T-cell (primary cell): Measurements from ENCODE around the gene CLIP2. TPM values are rescaled to one million over a fixed set of nuclear protein-coding genes. Genes with fewer than 3 reads are reported as not detected.
"Not testable (repeated sequence)": the region's sequence is repeated elsewhere in the genome, so short reads cannot be mapped to it uniquely, and the experiment has no call there.

Experiments used
- ATAC-seq, 4 experiments: fragments of 200-7000 bp in 3 of 4; fragments of 150-1000 bp in 1 of 4; cut with Tn5 transposase; replicated peaks in 1 of 4; 1 replicate in 3 of 4; 2 replicates in 1 of 4; pipeline ENCODE4 v1.10.0; 2021; ENCODE audit warnings: moderate library complexity in 3 of 4, mild to moderate bottlenecking in 2 of 4, moderate number of reproducible peaks in 1 of 4
- CTCF ChIA-PET, 2 donors: fragments of 300-600 bp; sonication (Branson Sonifier 250); formaldehyde crosslinking; loops; one replicate each; lab custom pipeline; 2022; ENCODE audit warnings: antibody characterized with exemption in 2 of 2; lab: Charles Lee
- POLR2A ChIA-PET, 2 donors: fragments of 300-600 bp; sonication (Branson Sonifier 250); formaldehyde crosslinking; loops; one replicate each; lab custom pipeline; 2022; ENCODE audit warnings: antibody characterized with exemption in 2 of 2; lab: Charles Lee
- DNase-seq, 35 experiments: peaks; one replicate each; pipeline versions ENCODE4 v3.0.0 to v3.0.0-alpha.2; 2013 to 2023
- H3K27ac ChIP-seq: one replicate; pipeline ENCODE4 v1.5.1; 2013; ENCODE audit warnings: low read length
- H3K27me3 ChIP-seq, 2 experiments: replicated peaks in 1 of 2; 1 replicate in 1 of 2; 2 replicates in 1 of 2; pipeline versions ENCODE4 v1.6.1 to v1.7.0; 2013; ENCODE audit warnings: low read length in 1 of 2, mixed read lengths in 1 of 2; ENCODE audit not compliant: control insufficient read depth in 2 of 2, insufficient read depth in 2 of 2; ENCODE audit errors: extremely low read depth in 1 of 2
- H3K36me3 ChIP-seq, 2 donors: 1 replicate in 1 of 2; 2 replicates in 1 of 2; pipeline versions ENCODE4 v1.6.1 to v1.7.0; 2013; ENCODE audit warnings: low read length in 1 of 2; ENCODE audit not compliant: control insufficient read depth in 2 of 2, insufficient read depth in 1 of 2; ENCODE audit errors: extremely low read depth in 1 of 2
- H3K4me1 ChIP-seq, 2 experiments: 1 replicate in 1 of 2; 2 replicates in 1 of 2; pipeline versions ENCODE4 v1.6.1 to v1.7.0; 2013; ENCODE audit warnings: low read length in 2 of 2, mixed read lengths in 1 of 2; ENCODE audit not compliant: insufficient read depth in 2 of 2, control insufficient read depth in 1 of 2; ENCODE audit errors: extremely low read depth in 1 of 2
- H3K4me3 ChIP-seq, 2 donors: 1 replicate in 1 of 2; 2 replicates in 1 of 2; pipeline versions ENCODE4 v1.5.1 to v1.7.0; 2013; ENCODE audit warnings: mild to moderate bottlenecking in 2 of 2, low read length in 1 of 2, moderate library complexity in 1 of 2; ENCODE audit not compliant: control insufficient read depth in 1 of 2; ENCODE audit errors: extremely low read depth in 1 of 2
- H3K9me3 ChIP-seq: 2 replicates; pipeline ENCODE4 v1.7.0; 2013
- H3K27ac Mint-ChIP-seq, 2 donors: one replicate each; pipeline ENCODE4 v1.8.0; 2020 to 2021; ENCODE audit warnings: mild to moderate bottlenecking in 2 of 2, mixed read lengths in 2 of 2
- H3K27me3 Mint-ChIP-seq, 2 donors: one replicate each; pipeline ENCODE4 v1.8.0; 2021 to 2022; ENCODE audit warnings: mixed read lengths in 2 of 2
- H3K36me3 Mint-ChIP-seq: one replicate; pipeline ENCODE4 v1.8.0; 2021; ENCODE audit warnings: mixed read lengths
- H3K4me1 Mint-ChIP-seq, 3 donors: one replicate each; pipeline ENCODE4 v1.8.0; 2020 to 2022; ENCODE audit warnings: mixed read lengths in 3 of 3, mild to moderate bottlenecking in 1 of 3
- H3K4me3 Mint-ChIP-seq, 3 donors: one replicate each; pipeline ENCODE4 v1.8.0; 2020 to 2022; ENCODE audit warnings: mild to moderate bottlenecking in 3 of 3, mixed read lengths in 3 of 3, moderate library complexity in 3 of 3
- H3K9me3 Mint-ChIP-seq, 3 donors: one replicate each; pipeline ENCODE4 v1.8.0; 2020 to 2022; ENCODE audit warnings: mixed read lengths in 3 of 3
- WGBS: methylation state at CpG from one replicate; pipeline ENCODE4 v1.1.5; 2013; ENCODE audit warnings: missing lambda C conversion rate; ENCODE audit not compliant: insufficient coverage; 5-methylcytosine and 5-hydroxymethylcytosine counted together
- total RNA-seq, 35 experiments: library from RNA in 6 of 35; stranded (reverse) in 6 of 35; fragments of 120-200 nt in 1 of 35; gene quantifications; one replicate each; pipeline versions ENCODE4 v1.2.1 to v1.2.4 and lab custom pipeline; 2013 to 2026

CLIP2 gene
- total RNA-seq, 5 donors from 2014 or later (not counting 1 experiment from before 2014, with no cell fraction given): 3.1 to 8.5 (median 6.3) TPM

DNA sequence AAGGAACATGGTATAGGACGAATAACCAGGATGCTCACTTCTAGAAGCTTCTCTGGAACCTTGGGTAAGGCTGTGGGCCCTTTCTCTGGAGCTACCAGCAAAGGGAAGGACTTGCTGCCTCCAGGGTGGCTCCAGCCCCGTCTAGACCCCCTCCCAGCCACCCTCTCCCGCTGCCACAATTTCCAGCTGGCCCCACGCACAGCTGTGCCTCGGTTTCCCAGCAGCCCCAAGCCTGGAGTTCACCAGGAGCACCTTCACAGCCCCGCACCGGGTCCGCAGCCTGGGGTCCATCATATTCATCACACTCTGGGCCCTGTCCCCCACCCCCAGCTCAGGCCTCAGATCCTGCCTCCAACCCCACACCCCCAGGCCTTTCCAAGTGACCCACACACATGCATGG, 128.9 kb downstream of the CLIP2 start:
- H3K36me3 Mint-ChIP-seq: no peaks in the 10 kb centered on the region
- WGBS: 87% methylated on average over 8 of the region's 8 CpGs
- ChIA-PET POLR2A (no interaction called here), CTCF (interaction anchor here (1.0 to 2.4 kb wide), 3 partner anchors 17 to 148 kb away, joined by 3 to 9 read pairs (median 5); no protein-coding TSS in a partner anchor)
- H3K4me3 Mint-ChIP-seq: no peak overlapping the region
- no peaks in the 10 kb centered on the region for H3K9me3 Mint-ChIP-seq
- no peaks in the 10 kb centered on the region for H3K36me3 ChIP-seq
- peaks cover 0 to 2% of the 10 kb centered on the region in 2 experiments for H3K27me3 ChIP-seq
- H3K27ac ChIP-seq: no peak overlapping the region
- H3K4me3 ChIP-seq: no peak overlapping the region
- no peaks in the 10 kb centered on the region for H3K27me3 Mint-ChIP-seq
- DNase-seq (no peak), ATAC-seq (no peak)
- no peak overlapping the region for H3K27ac Mint-ChIP-seq
- peaks cover 0 to 2% (median 0%) of the 10 kb centered on the region in 3 donors for H3K4me1 Mint-ChIP-seq
- H3K9me3 ChIP-seq: no peaks in the 10 kb centered on the region
- no peaks in the 10 kb centered on the region for H3K4me1 ChIP-seq

DNA sequence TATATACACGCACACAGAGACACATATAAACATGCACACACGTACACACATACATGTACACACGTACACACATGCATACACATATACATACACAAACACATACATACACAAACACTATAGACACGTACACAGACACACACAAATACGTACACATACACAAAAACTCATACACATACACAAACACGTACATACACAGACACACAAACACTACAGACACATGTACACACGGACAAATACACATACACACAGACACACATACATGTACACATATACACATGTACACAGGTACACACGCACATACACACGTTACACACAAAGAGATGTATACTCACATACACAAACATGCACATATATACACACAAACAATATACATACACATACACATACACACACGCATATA, 129.3 kb downstream of the CLIP2 start:
- ChIA-PET CTCF (interaction anchor here (1.0 to 1.3 kb wide), 2 partner anchors 17 to 147 kb away, joined by 3 to 5 read pairs; no protein-coding TSS in a partner anchor), POLR2A (no interaction called here)
- Mint-ChIP-seq H3K27me3 (no peaks in the 10 kb centered on the region), H3K27ac (no peak overlapping the region), H3K9me3 (no peaks in the 10 kb centered on the region), H3K4me1 (peaks cover 0 to 2% (median 0%) of the 10 kb centered on the region in 3 donors), H3K36me3 (no peaks in the 10 kb centered on the region), H3K4me3 (no peak overlapping the region)
- H3K27me3 ChIP-seq: peaks cover 0 to 5% of the 10 kb centered on the region in 2 experiments
- ATAC-seq: no peak
- H3K36me3 ChIP-seq: no peaks in the 10 kb centered on the region
- DNase-seq: no peak
- H3K4me3 ChIP-seq: no peak overlapping the region
- no peaks in the 10 kb centered on the region for H3K4me1 ChIP-seq
- no peaks in the 10 kb centered on the region for H3K9me3 ChIP-seq
- 85% methylated on average over 10 of the region's 10 CpGs for WGBS
- H3K27ac ChIP-seq: no peak overlapping the region

DNA sequence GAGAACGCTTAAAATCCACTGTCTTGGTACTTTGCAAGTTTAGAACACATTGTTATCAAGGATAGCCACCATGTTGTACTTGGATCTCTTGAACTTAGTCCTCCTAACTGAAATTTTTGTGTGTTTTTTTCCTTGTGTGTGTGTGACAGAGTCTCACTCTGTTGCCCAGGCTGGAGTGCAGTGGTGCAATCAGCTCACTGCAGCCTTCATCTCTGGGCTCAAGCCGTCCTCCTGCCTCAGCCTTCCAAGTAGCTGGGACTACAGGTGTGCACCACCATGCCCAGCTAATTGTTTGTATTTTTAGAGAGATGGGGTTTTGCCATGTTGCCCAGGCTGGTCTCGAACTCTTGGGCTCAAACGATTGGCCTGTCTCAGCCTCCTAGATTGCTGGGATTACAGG, 130.0 kb downstream of the CLIP2 start:
- H3K27ac Mint-ChIP-seq, H3K9me3 ChIP-seq, H3K27me3 Mint-ChIP-seq, H3K4me1 Mint-ChIP-seq, H3K36me3 Mint-ChIP-seq, H3K9me3 Mint-ChIP-seq, H3K36me3 ChIP-seq, H3K4me3 Mint-ChIP-seq, POLR2A ChIA-PET, H3K4me3 ChIP-seq, H3K4me1 ChIP-seq, ATAC-seq, H3K27me3 ChIP-seq, H3K27ac ChIP-seq, DNase-seq: not testable (repeated sequence)
- CTCF ChIA-PET: interaction anchor here in 1 of 2 donors (2.5 kb wide), 1 partner anchor 147 kb away, joined by 7 read pairs; no protein-coding TSS in a partner anchor
- 86% methylated on average over 2 of the region's 4 CpGs for WGBS

DNA sequence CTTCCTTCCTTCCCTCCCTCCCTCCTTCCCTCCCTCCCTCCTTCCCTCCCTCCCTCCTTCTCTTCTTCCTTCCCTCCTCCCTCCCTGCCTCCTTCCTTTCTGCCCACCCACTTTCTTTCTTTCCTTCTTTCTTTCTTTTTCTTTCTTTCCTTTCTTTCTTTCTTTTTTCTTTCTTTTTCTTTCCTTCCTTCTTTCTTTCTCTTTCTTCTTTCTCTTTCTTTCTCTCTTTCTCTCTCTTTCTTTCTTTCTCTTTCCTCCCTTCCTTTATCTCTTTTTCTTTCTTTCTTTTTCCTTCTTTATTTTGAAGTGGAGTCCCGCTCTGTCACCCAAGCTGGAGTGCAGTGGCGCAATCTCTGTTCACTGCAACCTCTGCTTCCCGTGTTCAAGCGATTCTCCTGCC, 130.8 kb downstream of the CLIP2 start:
- POLR2A ChIA-PET: no interaction called here
- no peaks in the 10 kb centered on the region for H3K27me3 Mint-ChIP-seq
- Histone ChIP-seq H3K4me1 (no peaks in the 10 kb centered on the region), H3K36me3 (no peaks in the 10 kb centered on the region), H3K9me3 (no peaks in the 10 kb centered on the region), H3K27me3 (peaks cover 0 to 3% of the 10 kb centered on the region in 2 experiments), H3K27ac (no peak overlapping the region), H3K4me3 (no peak overlapping the region)
- CTCF ChIA-PET: interaction anchor here (0.6 to 2.5 kb wide), 5 partner anchors 14 to 258 kb away, joined by 3 to 9 read pairs (median 4); no protein-coding TSS in a partner anchor
- no peak for DNase-seq
- no peak overlapping the region for H3K27ac Mint-ChIP-seq
- no peaks in the 10 kb centered on the region for H3K36me3 Mint-ChIP-seq
- H3K4me1 Mint-ChIP-seq: peaks cover 0 to 2% (median 0%) of the 10 kb centered on the region in 3 donors
- WGBS: no CpG with 5 or more reads among the region's 4 CpGs
- no peaks in the 10 kb centered on the region for H3K9me3 Mint-ChIP-seq
- no peak overlapping the region for H3K4me3 Mint-ChIP-seq
- no peak for ATAC-seq

DNA sequence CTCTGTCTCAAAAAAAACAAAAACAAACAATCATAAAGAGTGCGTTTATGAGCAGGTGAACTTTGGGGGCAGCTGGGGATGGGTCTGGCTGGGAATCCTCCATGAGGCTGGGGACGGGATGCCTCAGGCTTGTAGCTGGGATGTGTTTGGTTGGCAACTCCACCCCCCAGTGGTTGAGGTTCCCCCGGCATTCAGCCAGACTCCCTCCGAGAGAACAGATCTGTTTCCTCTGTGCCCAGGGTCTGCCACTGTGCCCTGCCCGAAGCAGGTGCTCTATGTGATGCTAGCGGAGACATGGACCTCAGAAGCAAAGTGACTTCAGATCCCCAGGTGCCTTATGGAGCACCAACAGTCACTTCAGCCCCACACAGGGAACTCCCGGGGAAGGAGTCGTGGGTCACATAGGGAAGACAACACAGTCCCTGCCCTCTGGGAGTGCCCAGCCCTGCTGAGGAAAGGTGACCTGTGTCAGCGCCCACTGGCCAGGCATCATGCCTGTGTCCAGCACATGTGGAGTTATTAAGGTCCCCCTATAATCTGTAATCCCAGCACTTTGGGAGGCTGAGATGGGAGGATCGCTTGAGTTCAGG, 135.2 kb downstream of the CLIP2 start:
- Mint-ChIP-seq H3K4me3 (no peak overlapping the region), H3K27me3 (no peaks in the 10 kb centered on the region), H3K9me3 (no peaks in the 10 kb centered on the region), H3K4me1 (no peaks in the 10 kb centered on the region), H3K27ac (no peak overlapping the region), H3K36me3 (no peaks in the 10 kb centered on the region)
- H3K9me3 ChIP-seq: no peaks in the 10 kb centered on the region
- ChIA-PET POLR2A (no interaction called here), CTCF (no interaction called here)
- WGBS: 93% methylated on average over 4 of the region's 10 CpGs
- H3K36me3 ChIP-seq: no peaks in the 10 kb centered on the region
- DNase-seq (no peak), ATAC-seq (no peak)
- no peak overlapping the region for H3K4me3 ChIP-seq
- no peaks in the 10 kb centered on the region for H3K4me1 ChIP-seq
- H3K27ac ChIP-seq: no peak overlapping the region
- peaks cover 0 to 7% of the 10 kb centered on the region in 2 experiments for H3K27me3 ChIP-seq

DNA sequence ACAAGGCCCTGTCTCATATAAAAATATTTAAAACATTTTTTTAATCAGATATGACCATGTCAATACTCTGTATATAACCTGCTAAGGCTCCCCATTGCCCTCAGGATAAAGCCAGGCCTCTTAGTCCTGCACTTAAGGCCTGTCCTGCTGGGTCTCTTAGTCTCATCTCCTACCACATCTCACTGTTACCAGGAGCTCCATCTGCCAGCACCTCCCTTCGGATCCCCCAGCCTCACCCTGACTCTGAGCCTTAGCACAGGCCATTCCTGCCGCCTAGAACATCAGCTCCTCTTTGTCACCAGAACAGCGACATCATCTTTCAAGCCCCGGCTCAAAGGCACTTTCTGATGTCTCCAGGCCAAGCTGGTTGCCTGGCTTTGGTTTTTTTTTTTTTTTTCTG, 138.8 kb downstream of the CLIP2 start:
- 67% methylated on average over 3 of the region's 4 CpGs for WGBS
- DNase-seq (no peak), ATAC-seq (no peak)
- Mint-ChIP-seq H3K27me3 (no peaks in the 10 kb centered on the region), H3K4me3 (no peak overlapping the region), H3K36me3 (no peaks in the 10 kb centered on the region), H3K27ac (no peak overlapping the region), H3K4me1 (no peaks in the 10 kb centered on the region), H3K9me3 (no peaks in the 10 kb centered on the region)
- Histone ChIP-seq H3K4me3 (no peak overlapping the region), H3K4me1 (no peaks in the 10 kb centered on the region), H3K36me3 (no peaks in the 10 kb centered on the region), H3K27ac (no peak overlapping the region), H3K9me3 (no peaks in the 10 kb centered on the region), H3K27me3 (peaks cover 0 to 13% of the 10 kb centered on the region in 2 experiments)
- CTCF ChIA-PET: interaction anchor here in 1 of 2 donors (0.7 kb wide), 1 partner anchor 482 kb away, joined by 3 read pairs; no protein-coding TSS in a partner anchor
- POLR2A ChIA-PET: no interaction called here
